H9 (cell line): Measurements from ENCODE around the gene PAPOLA. TPM values are rescaled to one million over a fixed set of nuclear protein-coding genes. Genes with fewer than 3 reads are reported as not detected.

Experiments used
- DNase-seq: peaks from one replicate; pipeline ENCODE4 v3.0.0-alpha.2; 2017
- H2AFZ ChIP-seq: one replicate; pipeline ENCODE4 v1.6.1; 2013; ENCODE audit warnings: mild to moderate bottlenecking, low read length, control low read depth, moderate library complexity
- H2AK5ac ChIP-seq: 2 replicates; pipeline ENCODE4 v1.6.1; 2013; ENCODE audit warnings: low read length, control low read depth, mixed read lengths; ENCODE audit not compliant: insufficient read length
- H2BK120ac ChIP-seq: one replicate; pipeline ENCODE4 v1.6.1; 2013; ENCODE audit warnings: low read depth, mild to moderate bottlenecking, low read length, control low read depth, inconsistent platforms; ENCODE audit not compliant: poor library complexity, severe bottlenecking
- H2BK12ac ChIP-seq: 2 replicates; pipeline ENCODE4 v1.6.1; 2013; ENCODE audit warnings: low read length, control low read depth, mixed read lengths, low read depth; ENCODE audit not compliant: insufficient read length
- H2BK15ac ChIP-seq: 2 replicates; pipeline ENCODE4 v1.6.1; 2013; ENCODE audit warnings: low read depth, low read length, control low read depth
- H2BK20ac ChIP-seq: one replicate; pipeline ENCODE4 v1.6.1; 2013; ENCODE audit warnings: low read depth, mild to moderate bottlenecking, low read length, control low read depth, inconsistent platforms; ENCODE audit not compliant: poor library complexity, severe bottlenecking
- H2BK5ac ChIP-seq: 2 replicates; pipeline ENCODE4 v1.6.1; 2013; ENCODE audit warnings: low read length, control low read depth, mixed read lengths; ENCODE audit not compliant: insufficient read length
- H3K14ac ChIP-seq: 2 replicates; pipeline ENCODE4 v1.6.1; 2013; ENCODE audit warnings: low read length, control low read depth; ENCODE audit not compliant: insufficient read depth
- H3K18ac ChIP-seq: 2 replicates; pipeline ENCODE4 v1.6.1; 2013; ENCODE audit warnings: low read depth, mild to moderate bottlenecking, mixed read lengths, low read length, control low read depth; ENCODE audit not compliant: insufficient read length
- H3K23ac ChIP-seq: 2 replicates; pipeline ENCODE4 v1.6.1; 2013; ENCODE audit warnings: low read length, control low read depth, mixed read lengths, low read depth; ENCODE audit not compliant: insufficient read length
- H3K23me2 ChIP-seq: 2 replicates; pipeline ENCODE4 v1.6.1; 2013; ENCODE audit warnings: low read depth, mild to moderate bottlenecking, mixed read lengths, low read length, control low read depth; ENCODE audit not compliant: insufficient read length, poor library complexity, severe bottlenecking
- H3K27ac ChIP-seq: 2 replicates; pipeline ENCODE4 v1.5.1; 2013; ENCODE audit warnings: low read length, control low read depth, mixed read lengths, low read depth; ENCODE audit not compliant: insufficient read length
- H3K27me3 ChIP-seq: 2 replicates; pipeline ENCODE4 v1.6.1; 2013; ENCODE audit warnings: low read length, control low read depth, inconsistent platforms; ENCODE audit not compliant: insufficient read depth
- H3K4ac ChIP-seq: 2 replicates; pipeline ENCODE4 v1.6.1; 2013; ENCODE audit warnings: low read depth, mild to moderate bottlenecking, control low read depth, inconsistent platforms, low read length, moderate library complexity
- H3K4me1 ChIP-seq: 2 replicates; pipeline ENCODE4 v1.6.1; 2013; ENCODE audit warnings: low read length, control low read depth, inconsistent platforms; ENCODE audit not compliant: insufficient read depth
- H3K4me2 ChIP-seq: 2 replicates; pipeline ENCODE4 v1.6.1; 2013; ENCODE audit warnings: low read length, control low read depth, mixed read lengths; ENCODE audit not compliant: insufficient read length, insufficient read depth
- H3K56ac ChIP-seq: 2 replicates; pipeline ENCODE4 v1.6.1; 2013; ENCODE audit warnings: low read depth, mild to moderate bottlenecking, mixed read lengths, low read length, control low read depth; ENCODE audit not compliant: insufficient read length
- H3K79me1 ChIP-seq: 2 replicates; pipeline ENCODE4 v1.6.1; 2013; ENCODE audit warnings: low read depth, mild to moderate bottlenecking, moderate library complexity, low read length, control low read depth, inconsistent platforms; ENCODE audit not compliant: insufficient read depth, poor library complexity, severe bottlenecking
- H3K79me2 ChIP-seq: 2 replicates; pipeline ENCODE4 v1.6.1; 2013; ENCODE audit warnings: low read length, control low read depth, inconsistent platforms; ENCODE audit not compliant: insufficient read depth
- H3K9ac ChIP-seq: 2 replicates; pipeline ENCODE4 v1.6.1; 2013; ENCODE audit warnings: low read length, control low read depth, mixed read lengths; ENCODE audit not compliant: insufficient read length; ENCODE audit errors: extremely low read depth
- H3K9me3 ChIP-seq: one replicate; pipeline ENCODE4 v1.6.1; 2013; ENCODE audit warnings: low read depth, low read length, inconsistent platforms; ENCODE audit not compliant: control insufficient read depth
- H3T11ph ChIP-seq: one replicate; pipeline ENCODE4 v1.6.1; 2013; ENCODE audit warnings: mild to moderate bottlenecking, low read length, control low read depth, inconsistent platforms
- H4K20me1 ChIP-seq: one replicate; pipeline ENCODE4 v1.6.1; 2013; ENCODE audit not compliant: control insufficient read depth, insufficient read length, insufficient read depth
- H4K5ac ChIP-seq: 2 replicates; pipeline ENCODE4 v1.6.1; 2013; ENCODE audit warnings: low read depth, mild to moderate bottlenecking, mixed read lengths, low read length, control low read depth; ENCODE audit not compliant: insufficient read length
- H4K8ac ChIP-seq: replicated peaks from 2 replicates; pipeline ENCODE4 v1.6.1; 2013; ENCODE audit warnings: low read length, control low read depth, mixed read lengths, low read depth; ENCODE audit not compliant: insufficient read length
- H4K91ac ChIP-seq: 2 replicates; pipeline ENCODE4 v1.6.1; 2013; ENCODE audit warnings: low read depth, mild to moderate bottlenecking, moderate library complexity, mixed read lengths, low read length, control low read depth; ENCODE audit not compliant: insufficient read length
- H3K27ac Mint-ChIP-seq, 3 experiments: 2 replicates in 2 of 3; 3 replicates in 1 of 3; pipeline ENCODE4 v1.8.0; 2020 to 2021; ENCODE audit warnings: mixed read lengths in 3 of 3, mild to moderate bottlenecking in 1 of 3, moderate library complexity in 1 of 3
- H3K27me3 Mint-ChIP-seq: 2 replicates; pipeline ENCODE4 v1.8.0; 2021; ENCODE audit warnings: low read depth, mild to moderate bottlenecking, moderate library complexity, mixed read lengths
- H3K36me3 Mint-ChIP-seq, 3 experiments: 2 replicates in 2 of 3; 3 replicates in 1 of 3; pipeline ENCODE4 v1.8.0; 2020 to 2021; ENCODE audit warnings: low read depth in 3 of 3, mixed read lengths in 3 of 3; ENCODE audit not compliant: insufficient read depth in 1 of 3
- H3K4me1 Mint-ChIP-seq, 2 experiments: 2 replicates each; pipeline ENCODE4 v1.8.0; 2020; ENCODE audit warnings: mixed read lengths in 2 of 2
- H3K4me3 Mint-ChIP-seq, 2 experiments: 2 replicates in 1 of 2; 3 replicates in 1 of 2; pipeline ENCODE4 v1.8.0; 2020 to 2021; ENCODE audit warnings: mild to moderate bottlenecking in 2 of 2, mixed read lengths in 2 of 2, moderate library complexity in 1 of 2
- H3K9me3 Mint-ChIP-seq, 2 experiments: 2 replicates in 1 of 2; 3 replicates in 1 of 2; pipeline ENCODE4 v1.8.0; 2020; ENCODE audit warnings: mild to moderate bottlenecking in 2 of 2, mixed read lengths in 2 of 2, moderate library complexity in 1 of 2
- WGBS: extraction: QIAGEN DNeasy Blood & Tissue Kit; methylation state at CpG from one replicate; pipeline ENCODE4 v1.1.7; 2013; ENCODE audit warnings: missing lambda C conversion rate, low lambda C conversion rate, mixed read lengths; ENCODE audit not compliant: insufficient read length; ENCODE audit errors: extremely low coverage; 5-methylcytosine and 5-hydroxymethylcytosine counted together
- total RNA-seq: library from RNA; stranded (reverse); gene quantifications from 2 replicates; pipeline ENCODE4 v1.2.1, GENCODE V29; 2021
- TF ChIP-seq, protein P1 (sequence below): fragments of 200-600 bp; sonication (generic); conservative IDR thresholded peaks from 3 replicates; pipeline ENCODE4 v1.8.0; 2021; ENCODE audit warnings: antibody characterized with exemption, mild to moderate bottlenecking

Gene PAPOLA
- total RNA-seq, 1 experiment from 2014 or later: 188 TPM

DNA sequence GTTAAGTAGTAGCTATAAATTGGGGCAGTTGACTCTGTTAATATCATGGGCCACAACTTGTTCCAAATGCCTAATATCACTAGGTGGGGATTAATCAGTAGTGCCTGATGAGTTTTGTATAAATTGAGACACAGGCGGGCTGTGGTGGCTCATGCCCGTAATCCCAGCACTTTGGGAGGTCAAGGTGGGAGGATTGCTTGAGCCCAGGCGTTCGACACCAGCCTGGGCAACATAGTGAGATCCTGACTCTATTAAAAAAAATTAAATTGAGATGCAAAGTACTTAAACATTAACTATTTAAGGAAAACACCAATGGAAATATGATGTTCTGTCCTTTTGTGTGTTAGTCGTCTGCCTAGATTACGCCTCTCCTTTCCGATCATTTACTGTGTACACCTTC is 9.0 kb downstream of the PAPOLA start:
- H3K27me3 Mint-ChIP-seq: no peaks in the 10 kb centered on the region
- no peak overlapping the region for H3K4ac ChIP-seq

More for the DNA sequence above, 9.0 kb downstream of the PAPOLA start:
- Mint-ChIP-seq H3K4me3 (no peak overlapping the region), H3K36me3 (peaks cover 0 to 2% (median 0%) of the 10 kb centered on the region in 3 experiments; a peak in 2 of 7 replicates), H3K4me1 (peaks cover 62 to 67% of the 10 kb centered on the region in 2 experiments), H3K27ac (peak overlapping the region in 1 of 3 experiments; percentile 46; a peak in 3 of 7 replicates), H3K9me3 (no peaks in the 10 kb centered on the region)
- H2BK20ac ChIP-seq: no peak overlapping the region
- H2BK120ac ChIP-seq: no peak overlapping the region
- H4K5ac ChIP-seq: no peak overlapping the region
- H2BK15ac ChIP-seq: no peak overlapping the region
- H3K14ac ChIP-seq: no peak overlapping the region
- no peak overlapping the region for H3K56ac ChIP-seq
- peaks cover 2% of the 10 kb centered on the region; the same call in 1 of the 2 replicates for H3K4me1 ChIP-seq
- H3K4me2 ChIP-seq: no peak overlapping the region
- H3K79me1 ChIP-seq: no peaks in the 10 kb centered on the region
- H4K20me1 ChIP-seq: no peaks in the 10 kb centered on the region
- peaks cover 64% of the 10 kb centered on the region; the same call in 1 of the 2 replicates for H3K79me2 ChIP-seq
- no peaks in the 10 kb centered on the region for H3K9me3 ChIP-seq
- TF ChIP-seq, protein P1, sequence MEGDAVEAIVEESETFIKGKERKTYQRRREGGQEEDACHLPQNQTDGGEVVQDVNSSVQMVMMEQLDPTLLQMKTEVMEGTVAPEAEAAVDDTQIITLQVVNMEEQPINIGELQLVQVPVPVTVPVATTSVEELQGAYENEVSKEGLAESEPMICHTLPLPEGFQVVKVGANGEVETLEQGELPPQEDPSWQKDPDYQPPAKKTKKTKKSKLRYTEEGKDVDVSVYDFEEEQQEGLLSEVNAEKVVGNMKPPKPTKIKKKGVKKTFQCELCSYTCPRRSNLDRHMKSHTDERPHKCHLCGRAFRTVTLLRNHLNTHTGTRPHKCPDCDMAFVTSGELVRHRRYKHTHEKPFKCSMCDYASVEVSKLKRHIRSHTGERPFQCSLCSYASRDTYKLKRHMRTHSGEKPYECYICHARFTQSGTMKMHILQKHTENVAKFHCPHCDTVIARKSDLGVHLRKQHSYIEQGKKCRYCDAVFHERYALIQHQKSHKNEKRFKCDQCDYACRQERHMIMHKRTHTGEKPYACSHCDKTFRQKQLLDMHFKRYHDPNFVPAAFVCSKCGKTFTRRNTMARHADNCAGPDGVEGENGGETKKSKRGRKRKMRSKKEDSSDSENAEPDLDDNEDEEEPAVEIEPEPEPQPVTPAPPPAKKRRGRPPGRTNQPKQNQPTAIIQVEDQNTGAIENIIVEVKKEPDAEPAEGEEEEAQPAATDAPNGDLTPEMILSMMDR: no peak
- H3K18ac ChIP-seq: no peak overlapping the region
- no peak overlapping the region for H2AK5ac ChIP-seq
- H4K8ac ChIP-seq: no peak overlapping the region
- H4K91ac ChIP-seq: no peak overlapping the region
- no peak overlapping the region for H2BK12ac ChIP-seq
- H3K23me2 ChIP-seq: no peaks in the 10 kb centered on the region
- H3K27ac ChIP-seq: no peak overlapping the region
- no peak overlapping the region for H3K9ac ChIP-seq
- H3T11ph ChIP-seq: no peak overlapping the region
- no peaks in the 10 kb centered on the region for H3K27me3 ChIP-seq
- H2BK5ac ChIP-seq: no peak overlapping the region
- H3K23ac ChIP-seq: no peak overlapping the region
- no CpG with 5 or more reads among the region's 7 CpGs for WGBS
- no peak for DNase-seq
- H2AFZ ChIP-seq: no peak overlapping the region
